IMR-90 (cell line): Measurements from ENCODE around the gene CDH26. TPM values are rescaled to one million over a fixed set of nuclear protein-coding genes. Genes with fewer than 3 reads are reported as not detected.

Experiments
- ATAC-seq: fragments of 200-7000 bp; cut with Tn5 transposase; 2 replicates; pipeline ENCODE4 v1.9.1; 2020; ENCODE audit warnings: low read depth, mild to moderate bottlenecking, moderate library complexity
- BruUV-seq: library from RNA; stranded (reverse); fragments of 400-500 nt; replicated peaks from 2 replicates; lab custom pipeline; 2021; lab: Mats Ljungman, UMichigan
- CTCF ChIA-PET: fragments of 300-600 bp; formaldehyde crosslinking; extraction: SDS; loops from one replicate; lab custom pipeline; 2021; ENCODE audit warnings: antibody characterized with exemption; lab: Yijun Ruan, JAX
- POLR2A ChIA-PET: fragments of 300-600 bp; sonication (Branson Sonifier 250); formaldehyde crosslinking; loops from one replicate; lab custom pipeline; 2022; ENCODE audit warnings: antibody characterized with exemption; ENCODE audit not compliant: unreplicated experiment; lab: Charles Lee
- DNase-seq: peaks from one replicate; pipeline ENCODE4 v3.0.0; 2013
- H2AFZ ChIP-seq: replicated peaks from 2 replicates; pipeline ENCODE3; 2013; ENCODE audit warnings: low read length, mild to moderate bottlenecking; ENCODE audit not compliant: poor library complexity
- H2AK5ac ChIP-seq: 2 replicates; pipeline ENCODE4 v1.6.1; 2013; ENCODE audit warnings: low read depth, low read length, inconsistent platforms
- H2AK9ac ChIP-seq: replicated peaks from 2 replicates; pipeline ENCODE3; 2013; ENCODE audit warnings: mild to moderate bottlenecking, low read depth, low read length, moderate library complexity; ENCODE audit not compliant: poor library complexity
- H2BK120ac ChIP-seq: 2 replicates; pipeline ENCODE4 v1.6.1; 2013; ENCODE audit warnings: low read depth, low read length, inconsistent platforms
- H2BK15ac ChIP-seq: 3 replicates; pipeline ENCODE4 v1.6.1; 2013; ENCODE audit warnings: low read depth, low read length, inconsistent platforms
- H2BK20ac ChIP-seq: 2 replicates; pipeline ENCODE4 v1.6.1; 2013; ENCODE audit warnings: low read depth, mild to moderate bottlenecking, inconsistent platforms, low read length, moderate library complexity
- H2BK5ac ChIP-seq: 2 replicates; pipeline ENCODE4 v1.6.1; 2013; ENCODE audit warnings: mild to moderate bottlenecking, low read depth, low read length, inconsistent platforms; ENCODE audit not compliant: poor library complexity, severe bottlenecking
- H3K14ac ChIP-seq: replicated peaks from 2 replicates; pipeline ENCODE4 v1.6.1; 2013; ENCODE audit warnings: low read depth, low read length, inconsistent platforms
- H3K18ac ChIP-seq: 2 replicates; pipeline ENCODE4 v1.6.1; 2013; ENCODE audit warnings: low read depth, low read length, control low read depth
- H3K23ac ChIP-seq: 2 replicates; pipeline ENCODE4 v1.6.1; 2013; ENCODE audit warnings: low read depth, low read length, inconsistent platforms
- H3K27ac ChIP-seq: 2 replicates; pipeline ENCODE4 v1.5.1; 2013; ENCODE audit warnings: mild to moderate bottlenecking, control low read depth, low read length; ENCODE audit not compliant: insufficient read depth
- H3K27me3 ChIP-seq: 2 replicates; pipeline ENCODE4 v1.6.1; 2013; ENCODE audit warnings: low read length; ENCODE audit not compliant: control insufficient read depth, insufficient read depth
- H3K36me3 ChIP-seq: 2 replicates; pipeline ENCODE4 v1.6.1; 2013; ENCODE audit warnings: low read length, mixed read lengths; ENCODE audit not compliant: control insufficient read depth, insufficient read depth
- H3K4ac ChIP-seq: 2 replicates; pipeline ENCODE4 v1.6.1; 2013; ENCODE audit warnings: low read depth, low read length, inconsistent platforms
- H3K4me1 ChIP-seq: 2 replicates; pipeline ENCODE4 v1.6.1; 2013; ENCODE audit warnings: low read length, mixed read lengths; ENCODE audit not compliant: control insufficient read depth, insufficient read depth
- H3K4me2 ChIP-seq: 2 replicates; pipeline ENCODE4 v1.6.1; 2013; ENCODE audit warnings: low read depth, mild to moderate bottlenecking, control low read depth, low read length, moderate library complexity
- H3K4me3 ChIP-seq: 2 replicates; pipeline ENCODE4 v1.5.1; 2013; ENCODE audit warnings: low read depth, mild to moderate bottlenecking, control low read depth, low read length, moderate library complexity; ENCODE audit not compliant: insufficient read depth
- H3K56ac ChIP-seq: 2 replicates; pipeline ENCODE4 v1.6.1; 2013; ENCODE audit warnings: low read length, inconsistent platforms; ENCODE audit not compliant: insufficient read depth; ENCODE audit errors: extremely low read depth
- H3K79me1 ChIP-seq, 2 experiments: 2 replicates each; pipeline ENCODE4 v1.6.1; 2013; ENCODE audit warnings: low read length in 2 of 2, inconsistent platforms in 1 of 2, low read depth in 1 of 2
- H3K9ac ChIP-seq: 2 replicates; pipeline ENCODE4 v1.6.1; 2013; ENCODE audit warnings: low read depth, low read length, control low read depth
- H3K9me1 ChIP-seq: 2 replicates; pipeline ENCODE4 v1.6.1; 2013; ENCODE audit warnings: low read length, inconsistent platforms; ENCODE audit not compliant: insufficient read depth
- H3K9me3 ChIP-seq: 2 replicates; pipeline ENCODE4 v1.6.1; 2013; ENCODE audit warnings: low read length; ENCODE audit not compliant: control insufficient read depth, insufficient read depth
- H4K20me1 ChIP-seq: 2 replicates; pipeline ENCODE4 v1.6.1; 2013; ENCODE audit warnings: low read length, inconsistent platforms; ENCODE audit not compliant: insufficient read depth
- H4K5ac ChIP-seq: 2 replicates; pipeline ENCODE4 v1.6.1; 2013; ENCODE audit warnings: mild to moderate bottlenecking, low read depth, low read length, control low read depth
- H4K8ac ChIP-seq, 2 experiments: 2 replicates each; pipeline ENCODE4 v1.6.1; 2013; ENCODE audit warnings: low read depth in 2 of 2, low read length in 2 of 2, control low read depth in 1 of 2, inconsistent platforms in 1 of 2
- H4K91ac ChIP-seq: 2 replicates; pipeline ENCODE4 v1.6.1; 2013; ENCODE audit warnings: low read depth, low read length, inconsistent platforms; ENCODE audit not compliant: insufficient read depth
- BHLHE40 ChIP-seq: fragments of 150-350 bp; IDR thresholded peaks from 2 replicates; pipeline ENCODE4 v1.6.1; 2016; ENCODE audit warnings: mild to moderate bottlenecking, low read depth, low read length
- CEBPB ChIP-seq: IDR thresholded peaks from 2 replicates; pipeline ENCODE4 v1.6.1; 2012; ENCODE audit warnings: low read depth, low read length, improper control_type of control experiment
- CHD1 ChIP-seq: IDR thresholded peaks from 2 replicates; pipeline ENCODE4 v1.6.1; 2012; ENCODE audit warnings: low read depth, low read length, improper control_type of control experiment
- FOS ChIP-seq: fragments of 150-350 bp; IDR thresholded peaks from 2 replicates; pipeline ENCODE4 v1.6.1; 2016; ENCODE audit warnings: low read depth, low read length
- MAFK ChIP-seq: IDR thresholded peaks from 2 replicates; pipeline ENCODE4 v1.6.1; 2012; ENCODE audit warnings: low read depth, low read length, improper control_type of control experiment
- MAZ ChIP-seq: IDR thresholded peaks from 2 replicates; pipeline ENCODE4 v1.6.1; 2012; ENCODE audit warnings: low read depth, mild to moderate bottlenecking, low read length, improper control_type of control experiment, moderate library complexity, borderline replicate concordance
- MXI1 ChIP-seq: IDR thresholded peaks from 2 replicates; pipeline ENCODE4 v1.6.1; 2012; ENCODE audit warnings: low read depth, mild to moderate bottlenecking, low read length, moderate library complexity, borderline replicate concordance
- NFE2L2 ChIP-seq: fragments of 150-350 bp; IDR thresholded peaks from 2 replicates; pipeline ENCODE4 v1.6.1; 2016; ENCODE audit warnings: low read depth, mild to moderate bottlenecking, low read length
- POLR2A ChIP-seq: IDR thresholded peaks from 2 replicates; pipeline ENCODE4 v1.6.1; 2012; ENCODE audit warnings: mild to moderate bottlenecking, low read depth, low read length
- RAD21 ChIP-seq: IDR thresholded peaks from 2 replicates; pipeline ENCODE4 v1.6.1; 2012; ENCODE audit warnings: low read length, improper control_type of control experiment
- RCOR1 ChIP-seq: IDR thresholded peaks from 2 replicates; pipeline ENCODE4 v1.6.1; 2012; ENCODE audit warnings: mild to moderate bottlenecking, low read length, improper control_type of control experiment; ENCODE audit not compliant: insufficient replicate concordance
- RFX5 ChIP-seq: IDR thresholded peaks from 2 replicates; pipeline ENCODE4 v1.8.0; 2012; ENCODE audit warnings: low read depth, mild to moderate bottlenecking, low read length, moderate library complexity
- SMC3 ChIP-seq: fragments of 150-350 bp; IDR thresholded peaks from 2 replicates; pipeline ENCODE4 v1.6.1; 2016; ENCODE audit warnings: low read depth, mild to moderate bottlenecking, antibody characterized with exemption, low read length, moderate library complexity
- WGBS, 2 experiments: methylation state at CpG; one replicate each; pipeline versions ENCODE4 v1.1.5 to v1.1.7; 2013; ENCODE audit warnings: missing lambda C conversion rate in 2 of 2; ENCODE audit not compliant: insufficient read length in 1 of 2; ENCODE audit errors: extremely low coverage in 2 of 2; 5-methylcytosine and 5-hydroxymethylcytosine counted together
- dilution Hi-C: fragments of 300-500 bp; cut with HindIII; formaldehyde crosslinking; loops from one replicate; pipeline ENCODE4 v1.14.3; 2018; ENCODE audit warnings: low sequenced_read_pairs; ENCODE audit not compliant: unreplicated experiment
- in situ Hi-C: fragments of 300-500 bp; cut with MboI; formaldehyde crosslinking; loops from 3 replicates; pipeline ENCODE4 v1.14.3; 2019; ENCODE audit warnings: low sequenced_read_pairs, inconsistent platforms, mixed read lengths
- intact Hi-C: fragments of 100-400 bp; cut with micrococcal nuclease; formaldehyde crosslinking; loops from 2 replicates; pipeline ENCODE4 v1.10.0; 2022
- polyA plus RNA-seq, 3 experiments: library from polyadenylated mRNA; depleted of rRNA; stranded (reverse); fragments of >200 nt; gene quantifications; 2 replicates each; pipeline ENCODE4 v1.2.3, GENCODE V29; 2012; ENCODE audit warnings: low replicate concordance in 1 of 3
- total RNA-seq: library from RNA; depleted of rRNA; stranded (reverse); fragments of >200 nt; gene quantifications from 2 replicates; pipeline ENCODE4 v1.2.3, GENCODE V29; 2012
- TF ChIP-seq, protein P1 (sequence below): fragments of 150-350 bp; IDR thresholded peaks from 2 replicates; pipeline ENCODE4 v1.6.1; 2016; ENCODE audit warnings: low read depth, mild to moderate bottlenecking, low read length, moderate library complexity, borderline replicate concordance
- TF ChIP-seq, protein P2 (sequence below): conservative IDR thresholded peaks from 2 replicates; pipeline ENCODE4 v1.5.1; 2012; ENCODE audit warnings: mild to moderate bottlenecking, low read depth, low read length, improper control_type of control experiment
- TF ChIP-seq, protein P3 (sequence below): fragments of 150-350 bp; IDR thresholded peaks from 2 replicates; pipeline ENCODE4 v1.6.1; 2017; ENCODE audit warnings: mild to moderate bottlenecking, antibody characterized with exemption, low read length, low read depth

Gene CDH26
- total and polyA plus RNA-seq, 2 of the 4 experiments (the other 2 are of a cell fraction) = not detected

DNA sequence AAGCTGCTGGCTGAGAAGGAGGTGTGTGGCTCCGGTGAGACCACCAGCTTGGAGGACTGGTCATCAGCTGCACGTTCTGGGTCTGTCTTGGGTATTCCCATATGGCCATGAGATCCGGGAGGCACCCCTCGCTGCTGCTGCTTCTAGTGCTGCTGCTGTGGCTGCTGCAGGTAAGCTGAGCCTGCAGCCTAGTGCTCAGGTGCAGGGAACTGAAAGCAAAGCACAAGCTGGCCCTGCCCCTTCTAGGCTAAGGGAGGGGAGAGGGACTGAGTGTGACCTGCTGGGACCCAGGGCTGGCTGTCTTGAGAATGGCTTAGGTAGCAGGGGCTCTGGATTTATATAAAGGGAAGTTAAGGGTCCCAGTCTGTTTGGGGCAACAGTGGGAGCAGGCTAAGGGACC lies 403 bp downstream of the CDH26 start:
- Histone ChIP-seq H3K18ac (no peak overlapping the region), H4K8ac (no peak overlapping the region), H3K4ac (no peak overlapping the region), H3K4me3 (no peak overlapping the region), H2BK120ac (no peak overlapping the region), H2AK5ac (no peak overlapping the region), H3K4me1 (no peaks in the 10 kb centered on the region), H3K9me1 (no peaks in the 10 kb centered on the region), H4K20me1 (no peaks in the 10 kb centered on the region), H2AFZ (no peak overlapping the region), H3K4me2 (no peak overlapping the region), H2BK20ac (no peak overlapping the region), H3K79me1 (no peaks in the 10 kb centered on the region), H3K9ac (no peak overlapping the region), H3K9me3 (no peaks in the 10 kb centered on the region), H2AK9ac (no peak overlapping the region), H4K91ac (no peak overlapping the region), H3K27me3 (peaks cover 11% of the 10 kb centered on the region), H3K23ac (no peak overlapping the region), H3K14ac (no peak overlapping the region), H4K5ac (no peak overlapping the region), H2BK5ac (no peak overlapping the region), H3K27ac (no peak overlapping the region), H3K36me3 (no peaks in the 10 kb centered on the region), H3K56ac (no peak overlapping the region), H2BK15ac (no peak overlapping the region)
- TF ChIP-seq BHLHE40 (no peak), CEBPB (no peak), POLR2A (no peak), SMC3 (no peak), MXI1 (no peak), RFX5 (no peak), RCOR1 (no peak), RAD21 (no peak), MAZ (no peak), CHD1 (no peak), MAFK (no peak), FOS (no peak), NFE2L2 (no peak)
- TF ChIP-seq, protein P1, sequence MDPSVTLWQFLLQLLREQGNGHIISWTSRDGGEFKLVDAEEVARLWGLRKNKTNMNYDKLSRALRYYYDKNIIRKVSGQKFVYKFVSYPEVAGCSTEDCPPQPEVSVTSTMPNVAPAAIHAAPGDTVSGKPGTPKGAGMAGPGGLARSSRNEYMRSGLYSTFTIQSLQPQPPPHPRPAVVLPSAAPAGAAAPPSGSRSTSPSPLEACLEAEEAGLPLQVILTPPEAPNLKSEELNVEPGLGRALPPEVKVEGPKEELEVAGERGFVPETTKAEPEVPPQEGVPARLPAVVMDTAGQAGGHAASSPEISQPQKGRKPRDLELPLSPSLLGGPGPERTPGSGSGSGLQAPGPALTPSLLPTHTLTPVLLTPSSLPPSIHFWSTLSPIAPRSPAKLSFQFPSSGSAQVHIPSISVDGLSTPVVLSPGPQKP = no peak
- TF ChIP-seq, protein P2, sequence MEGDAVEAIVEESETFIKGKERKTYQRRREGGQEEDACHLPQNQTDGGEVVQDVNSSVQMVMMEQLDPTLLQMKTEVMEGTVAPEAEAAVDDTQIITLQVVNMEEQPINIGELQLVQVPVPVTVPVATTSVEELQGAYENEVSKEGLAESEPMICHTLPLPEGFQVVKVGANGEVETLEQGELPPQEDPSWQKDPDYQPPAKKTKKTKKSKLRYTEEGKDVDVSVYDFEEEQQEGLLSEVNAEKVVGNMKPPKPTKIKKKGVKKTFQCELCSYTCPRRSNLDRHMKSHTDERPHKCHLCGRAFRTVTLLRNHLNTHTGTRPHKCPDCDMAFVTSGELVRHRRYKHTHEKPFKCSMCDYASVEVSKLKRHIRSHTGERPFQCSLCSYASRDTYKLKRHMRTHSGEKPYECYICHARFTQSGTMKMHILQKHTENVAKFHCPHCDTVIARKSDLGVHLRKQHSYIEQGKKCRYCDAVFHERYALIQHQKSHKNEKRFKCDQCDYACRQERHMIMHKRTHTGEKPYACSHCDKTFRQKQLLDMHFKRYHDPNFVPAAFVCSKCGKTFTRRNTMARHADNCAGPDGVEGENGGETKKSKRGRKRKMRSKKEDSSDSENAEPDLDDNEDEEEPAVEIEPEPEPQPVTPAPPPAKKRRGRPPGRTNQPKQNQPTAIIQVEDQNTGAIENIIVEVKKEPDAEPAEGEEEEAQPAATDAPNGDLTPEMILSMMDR = no peak
- TF ChIP-seq, protein P3, sequence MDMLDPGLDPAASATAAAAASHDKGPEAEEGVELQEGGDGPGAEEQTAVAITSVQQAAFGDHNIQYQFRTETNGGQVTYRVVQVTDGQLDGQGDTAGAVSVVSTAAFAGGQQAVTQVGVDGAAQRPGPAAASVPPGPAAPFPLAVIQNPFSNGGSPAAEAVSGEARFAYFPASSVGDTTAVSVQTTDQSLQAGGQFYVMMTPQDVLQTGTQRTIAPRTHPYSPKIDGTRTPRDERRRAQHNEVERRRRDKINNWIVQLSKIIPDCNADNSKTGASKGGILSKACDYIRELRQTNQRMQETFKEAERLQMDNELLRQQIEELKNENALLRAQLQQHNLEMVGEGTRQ = no peak
- 68% methylated on average over 3 of the region's 4 CpGs; no CpG with 5 or more reads in 1 of the 2 experiments for WGBS, 2 experiments
- in situ Hi-C loops (no loop called here), intact Hi-C loops (no loop called here), dilution Hi-C loops (no loop called here)
- ATAC-seq = no peak
- no TSS peak for BruUV-seq
- ChIA-PET CTCF (no interaction called here), POLR2A (no interaction called here)
- DNase-seq = no peak
